ENCODE measurements around the gene MOB3B.

DNA sequence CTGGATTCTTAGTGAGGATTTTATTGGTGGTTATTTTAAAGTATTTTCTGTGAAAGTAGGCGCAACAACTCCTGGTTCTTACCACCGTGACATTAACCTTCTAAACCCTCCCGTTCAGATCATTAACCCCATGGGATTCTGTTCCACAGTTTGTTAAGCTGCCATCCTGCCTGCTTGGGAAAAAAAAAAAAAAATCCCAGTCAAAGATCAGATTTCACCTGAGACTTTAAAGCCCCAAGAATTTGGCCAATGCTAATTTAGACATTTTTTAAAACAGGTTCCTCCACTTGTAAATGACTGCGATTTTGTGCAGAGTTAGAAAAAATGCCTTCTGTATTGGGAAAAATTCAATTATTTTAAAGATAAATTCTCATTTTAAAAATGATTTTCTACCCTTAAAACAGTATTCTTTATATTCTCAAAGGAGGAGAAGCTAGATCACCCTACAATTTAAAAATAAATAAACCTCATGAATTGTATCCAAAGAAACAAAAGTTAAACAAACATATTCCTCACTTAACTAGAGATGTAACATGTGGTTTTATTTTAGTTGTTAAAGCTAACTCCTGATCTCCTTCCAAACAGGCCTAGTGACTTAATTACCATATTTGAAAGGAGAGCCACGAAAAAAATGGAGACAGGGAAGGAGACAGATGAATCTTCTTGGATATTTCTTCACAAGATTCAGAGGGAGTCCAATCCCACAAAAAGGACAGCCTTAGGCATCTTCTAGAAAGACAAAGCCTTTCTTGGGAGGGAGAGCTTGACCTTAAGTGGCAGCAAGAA is 98.7 kb downstream of the MOB3B start:
- TF ChIP-seq, protein P1, sequence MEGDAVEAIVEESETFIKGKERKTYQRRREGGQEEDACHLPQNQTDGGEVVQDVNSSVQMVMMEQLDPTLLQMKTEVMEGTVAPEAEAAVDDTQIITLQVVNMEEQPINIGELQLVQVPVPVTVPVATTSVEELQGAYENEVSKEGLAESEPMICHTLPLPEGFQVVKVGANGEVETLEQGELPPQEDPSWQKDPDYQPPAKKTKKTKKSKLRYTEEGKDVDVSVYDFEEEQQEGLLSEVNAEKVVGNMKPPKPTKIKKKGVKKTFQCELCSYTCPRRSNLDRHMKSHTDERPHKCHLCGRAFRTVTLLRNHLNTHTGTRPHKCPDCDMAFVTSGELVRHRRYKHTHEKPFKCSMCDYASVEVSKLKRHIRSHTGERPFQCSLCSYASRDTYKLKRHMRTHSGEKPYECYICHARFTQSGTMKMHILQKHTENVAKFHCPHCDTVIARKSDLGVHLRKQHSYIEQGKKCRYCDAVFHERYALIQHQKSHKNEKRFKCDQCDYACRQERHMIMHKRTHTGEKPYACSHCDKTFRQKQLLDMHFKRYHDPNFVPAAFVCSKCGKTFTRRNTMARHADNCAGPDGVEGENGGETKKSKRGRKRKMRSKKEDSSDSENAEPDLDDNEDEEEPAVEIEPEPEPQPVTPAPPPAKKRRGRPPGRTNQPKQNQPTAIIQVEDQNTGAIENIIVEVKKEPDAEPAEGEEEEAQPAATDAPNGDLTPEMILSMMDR (IDR thresholded peaks at IDR 0.05), result no peak
- TF ChIP-seq POLR2A (IDR thresholded peaks at IDR 0.05), result no peak
- TF ChIP-seq POLR2AphosphoS5 (IDR thresholded peaks at IDR 0.05), result no peak
